GM18499 (cell line): Measurements from ENCODE around the gene TMTC2.
"Not testable (repeated sequence)": the region's sequence is repeated elsewhere in the genome, so short reads cannot be mapped to it uniquely, and the experiment has no call there.

ENCODE experiments used
- ATAC-seq: cut with Tn5 transposase; IDR thresholded peaks from one replicate; pipeline ENCODE4 v1.9.1; 2021; ENCODE audit warnings: moderate number of reproducible peaks; ENCODE audit not compliant: insufficient read depth, unreplicated experiment

Gene TMTC2

DNA sequence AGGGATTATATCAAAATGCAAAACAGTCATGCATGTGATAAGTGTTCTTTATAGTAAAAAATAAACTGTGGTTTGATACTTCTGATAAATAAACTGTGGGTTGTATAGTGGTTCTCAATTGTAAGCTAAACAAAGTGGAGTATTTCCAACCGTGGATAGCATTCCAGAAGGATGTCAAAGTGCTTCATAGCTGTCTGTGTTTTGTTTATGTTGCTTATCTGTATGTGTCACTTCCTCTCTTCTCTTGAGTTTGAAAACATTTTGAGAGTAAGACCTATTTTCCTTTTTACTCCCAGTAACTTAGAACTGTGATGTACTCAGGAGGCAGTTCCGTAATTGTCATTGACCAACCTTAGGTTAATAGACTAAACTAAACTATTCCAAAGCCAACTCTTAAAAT lies 415.8 kb downstream of the TMTC2 start:
- no peak for ATAC-seq

DNA sequence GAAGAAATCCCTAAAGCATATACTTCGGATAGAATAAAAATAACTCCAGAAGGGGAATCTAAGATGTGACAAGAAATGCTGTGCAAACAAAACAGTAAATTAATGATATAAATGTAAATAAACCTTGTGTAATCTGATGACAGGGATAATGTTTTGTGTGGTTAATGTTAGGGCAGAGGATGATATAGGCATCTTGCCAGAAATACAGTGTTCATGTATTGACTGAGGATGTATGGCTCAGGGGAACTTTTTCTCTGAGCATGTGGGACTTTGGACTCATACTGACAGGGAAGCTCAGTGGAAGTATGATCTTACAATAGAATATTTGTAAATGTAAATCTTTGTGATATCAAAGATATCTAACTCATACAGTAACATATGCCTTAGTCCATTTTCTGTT lies 420.2 kb downstream of the TMTC2 start:
- ATAC-seq: no peak

DNA sequence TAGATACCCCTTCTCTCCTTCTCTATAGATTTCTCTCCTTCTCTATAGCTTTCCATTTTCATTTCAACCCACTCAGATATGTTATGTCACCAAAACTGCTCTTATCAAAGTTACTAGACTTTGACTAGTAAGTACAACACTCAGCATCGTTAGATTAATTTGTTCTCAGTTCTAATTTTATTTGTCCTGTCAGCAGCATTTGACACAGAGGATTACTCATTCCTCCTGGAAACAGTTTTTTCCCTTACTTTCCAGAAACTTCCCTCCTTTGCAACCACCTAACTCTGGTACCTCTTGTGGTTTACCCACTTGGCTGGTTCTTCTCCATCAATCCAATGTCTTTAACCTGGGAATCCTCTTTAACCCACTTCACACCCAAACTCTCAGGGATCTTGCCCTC lies 423.7 kb downstream of the TMTC2 start:
- ATAC-seq: no peak

DNA sequence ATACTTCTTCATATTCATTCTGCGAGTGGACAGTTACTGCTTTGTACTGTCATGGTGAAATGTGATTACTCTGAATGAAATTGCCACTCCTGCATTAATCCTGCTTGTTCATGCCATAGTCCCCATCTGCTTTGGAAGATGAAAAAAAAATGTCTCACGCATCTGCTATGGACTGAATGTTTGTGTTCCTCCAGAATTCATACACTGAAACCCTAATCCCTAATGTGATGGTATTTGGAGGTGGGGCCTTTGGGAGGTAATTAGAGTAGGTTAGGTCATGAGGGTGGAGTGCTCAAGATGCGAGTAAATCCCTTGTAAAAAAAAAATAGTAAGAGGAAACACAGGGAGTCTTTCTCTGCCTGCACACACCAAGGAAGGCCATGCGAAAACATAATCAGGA lies 427.2 kb downstream of the TMTC2 start:
- no peak for ATAC-seq

DNA sequence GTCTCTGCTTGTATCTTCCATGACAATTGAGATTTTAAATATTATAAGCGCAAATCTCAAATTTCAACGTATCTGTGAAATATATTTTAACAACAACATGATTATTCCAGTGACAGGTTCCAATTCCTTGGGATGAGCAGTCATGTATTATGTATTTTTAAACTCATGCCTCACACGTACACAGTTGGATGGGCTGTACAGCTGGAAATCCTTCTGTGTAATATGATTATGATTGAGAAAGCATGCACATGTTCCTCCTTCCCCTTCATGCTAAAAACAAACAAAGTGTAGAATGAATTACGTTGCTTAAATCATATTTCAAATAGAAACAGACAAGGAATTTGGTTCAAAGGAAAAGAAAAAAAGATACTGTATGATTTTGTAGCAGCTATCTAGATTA lies 428.3 kb downstream of the TMTC2 start:
- ATAC-seq: no peak

DNA sequence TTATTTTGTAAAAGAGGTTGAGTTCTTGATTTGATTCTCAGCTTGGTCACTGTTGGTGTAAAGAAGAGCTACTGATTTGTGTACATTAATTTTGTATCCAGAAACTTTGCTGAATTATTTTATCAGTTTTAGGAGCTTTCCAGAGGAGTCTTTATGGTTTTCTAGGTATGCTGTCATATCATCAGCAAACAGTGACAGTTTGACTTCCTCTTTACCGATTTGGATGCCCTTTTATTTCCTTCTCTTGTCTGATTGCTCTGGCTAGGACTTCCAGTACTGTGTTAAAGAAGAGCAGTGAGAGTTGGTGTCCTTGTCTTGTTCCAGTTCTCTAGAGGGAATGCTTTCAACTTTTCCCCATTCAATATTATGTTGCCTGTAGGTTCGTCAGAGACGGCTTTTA lies 431.2 kb downstream of the TMTC2 start:
- ATAC-seq: not testable (repeated sequence)

DNA sequence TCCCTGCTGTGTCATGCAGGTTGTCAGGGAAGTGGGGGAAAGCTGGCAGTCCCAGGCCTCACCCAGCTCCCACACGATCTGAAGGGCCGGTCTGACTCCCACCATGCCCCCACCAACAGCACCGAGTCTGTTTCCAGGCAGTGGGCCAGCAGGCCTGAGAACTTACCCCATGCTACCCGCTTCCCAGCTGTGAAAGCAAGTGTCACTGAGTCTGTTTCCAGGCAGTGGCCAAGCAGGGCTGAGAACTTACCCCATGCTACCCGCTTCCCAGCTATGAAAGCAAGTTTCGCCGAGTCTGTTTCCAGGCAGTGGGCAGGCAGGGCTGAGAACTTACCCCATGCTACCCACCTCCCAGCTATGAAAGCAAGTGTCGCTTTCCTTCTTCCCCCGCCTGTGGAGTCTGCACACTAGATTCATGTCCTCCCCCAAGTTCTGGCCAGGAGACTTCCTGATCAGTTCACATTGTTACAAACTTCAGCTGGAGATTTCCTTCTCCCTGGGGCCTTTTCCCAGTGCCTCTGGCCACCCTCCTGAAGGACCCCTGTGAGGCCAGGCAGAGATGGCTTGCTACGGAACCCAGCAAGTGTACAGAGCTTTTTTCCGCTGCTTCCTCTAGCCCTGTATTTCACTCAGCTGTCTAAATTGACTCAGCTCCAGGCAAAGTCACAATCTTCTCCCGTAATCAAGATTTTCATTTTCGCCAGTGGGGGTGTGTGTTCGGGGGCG lies 435.4 kb downstream of the TMTC2 start:
- ATAC-seq: no peak

DNA sequence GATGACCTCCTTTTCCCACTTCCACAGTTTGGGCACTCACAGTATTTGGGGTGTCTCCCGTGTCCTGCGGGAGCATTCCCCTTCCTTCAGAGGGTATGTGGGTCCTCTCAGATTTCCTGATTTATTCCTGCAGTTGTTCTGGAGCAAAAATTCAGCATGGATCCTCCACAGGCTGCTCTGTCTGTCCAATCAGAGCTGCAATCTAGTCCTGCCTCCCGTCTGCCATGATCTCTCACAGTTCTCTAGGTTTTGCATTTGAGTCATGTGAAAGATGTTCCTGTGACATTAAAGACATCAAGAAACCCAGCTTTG lies 435.9 kb downstream of the TMTC2 start:
- no peak for ATAC-seq

DNA sequence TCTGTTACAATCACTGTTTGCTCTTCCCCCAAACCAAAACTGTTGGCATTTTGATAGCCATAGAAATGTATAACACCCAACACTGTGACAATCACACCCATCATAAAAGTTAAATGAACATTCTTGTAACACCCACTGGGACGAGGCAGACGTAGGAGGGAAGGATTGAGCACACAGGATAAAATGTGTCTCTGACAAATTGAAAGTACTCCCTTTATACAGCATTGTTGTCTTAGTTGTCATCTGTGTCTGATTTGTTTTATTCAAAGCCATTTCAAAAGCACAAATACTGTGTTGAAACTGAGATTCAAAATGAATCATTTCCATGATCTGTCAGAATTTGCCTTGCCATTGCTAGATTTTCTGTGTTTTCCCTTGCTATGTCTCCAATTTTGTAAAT lies 436.3 kb downstream of the TMTC2 start:
- ATAC-seq: no peak

DNA sequence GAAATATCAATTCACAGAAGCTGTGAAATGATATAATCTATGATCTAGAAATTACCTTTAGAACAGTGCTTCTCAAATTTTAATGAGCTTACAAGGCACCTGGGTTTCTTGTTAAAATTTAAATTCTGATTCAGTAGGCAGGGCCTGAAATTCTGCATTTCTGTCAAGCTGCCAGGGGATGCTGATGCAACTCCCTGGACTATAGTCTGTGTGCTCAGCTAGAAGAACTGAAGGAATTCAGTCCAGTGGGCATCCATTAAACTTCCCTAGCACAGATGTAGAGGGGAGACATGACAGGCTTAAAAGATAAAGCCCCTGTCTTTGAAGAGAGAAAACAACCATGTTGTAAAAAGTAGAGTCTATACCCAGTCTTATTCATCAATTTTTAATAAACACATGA lies 441.8 kb downstream of the TMTC2 start:
- no peak for ATAC-seq

DNA sequence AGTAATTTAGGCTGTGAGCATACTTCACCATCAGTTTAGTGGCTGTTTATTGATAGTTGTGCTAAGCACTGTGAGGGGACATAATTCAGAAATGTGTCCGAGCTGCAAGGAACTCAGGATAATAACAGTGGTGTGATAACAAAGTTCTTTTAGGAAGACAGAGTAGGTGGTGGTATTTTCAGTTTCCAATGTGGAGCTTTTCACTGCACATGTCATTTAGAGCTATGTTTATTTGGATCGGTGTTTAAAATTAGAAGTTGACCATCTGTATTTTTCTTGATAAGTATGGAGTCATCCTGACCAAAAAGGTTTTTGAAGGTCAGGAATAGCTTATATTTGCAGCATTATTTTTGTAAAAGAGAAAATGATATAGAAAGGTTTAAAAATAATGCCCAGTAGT lies 443.5 kb downstream of the TMTC2 start:
- no peak for ATAC-seq

DNA sequence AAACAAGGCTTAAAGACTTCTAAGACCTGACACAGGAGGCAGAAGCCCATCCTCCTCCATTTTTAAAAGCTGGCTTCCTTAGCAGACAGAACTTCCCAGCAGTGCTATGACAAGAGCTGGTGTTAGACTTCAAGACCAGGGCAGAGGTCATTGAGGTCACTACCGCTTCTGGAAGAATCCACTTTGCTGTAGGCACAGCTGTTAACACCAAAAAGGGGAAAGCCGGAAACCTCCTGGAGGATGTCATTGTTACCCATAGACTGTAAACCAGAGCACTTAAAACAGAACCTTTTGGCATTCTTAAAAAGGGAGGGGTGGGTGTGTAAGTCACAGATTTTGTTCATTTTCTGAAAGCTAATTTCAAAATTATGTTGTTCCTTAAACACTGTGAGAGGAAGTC lies 445.7 kb downstream of the TMTC2 start:
- ATAC-seq: no peak

DNA sequence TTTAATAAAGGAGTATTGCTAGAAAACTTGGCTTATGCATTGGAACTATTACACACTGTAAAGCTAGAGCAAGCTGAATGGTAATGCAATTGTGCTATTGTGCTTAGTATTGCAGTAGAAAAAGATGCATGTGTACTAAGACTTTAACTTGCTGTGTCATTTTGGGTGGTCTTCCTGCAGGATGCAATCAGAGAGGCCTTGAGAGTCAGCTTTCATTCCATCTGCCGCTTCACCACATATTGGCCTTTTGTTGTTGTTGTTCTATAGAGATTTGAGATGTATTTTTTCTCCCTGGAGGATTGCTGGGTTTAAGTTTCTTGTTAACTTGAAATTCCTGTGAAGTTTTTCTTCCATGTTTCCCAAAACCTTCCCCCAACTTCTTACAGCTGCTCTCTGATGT lies 449.7 kb downstream of the TMTC2 start:
- ATAC-seq: no peak

DNA sequence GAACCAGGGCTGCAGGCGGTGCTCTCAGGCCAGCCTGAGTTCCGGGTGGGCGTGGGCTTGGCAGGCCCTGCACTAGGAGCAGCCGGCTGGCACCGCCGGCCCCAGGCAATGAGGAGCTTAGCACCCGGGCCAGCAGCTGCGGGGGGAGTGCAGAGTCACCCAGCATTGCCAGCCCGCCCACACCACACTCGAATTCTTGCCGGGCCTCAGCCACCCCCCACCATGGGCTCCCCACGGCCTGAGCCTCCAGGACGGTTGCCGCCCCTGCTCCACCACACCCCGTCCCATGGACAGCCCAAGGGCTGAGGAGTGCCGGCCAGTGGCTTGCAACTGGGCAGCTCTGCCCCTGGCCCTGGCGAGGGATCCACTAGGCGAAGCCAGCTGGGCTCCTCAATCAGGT lies 453.4 kb downstream of the TMTC2 start:
- ATAC-seq: no peak

DNA sequence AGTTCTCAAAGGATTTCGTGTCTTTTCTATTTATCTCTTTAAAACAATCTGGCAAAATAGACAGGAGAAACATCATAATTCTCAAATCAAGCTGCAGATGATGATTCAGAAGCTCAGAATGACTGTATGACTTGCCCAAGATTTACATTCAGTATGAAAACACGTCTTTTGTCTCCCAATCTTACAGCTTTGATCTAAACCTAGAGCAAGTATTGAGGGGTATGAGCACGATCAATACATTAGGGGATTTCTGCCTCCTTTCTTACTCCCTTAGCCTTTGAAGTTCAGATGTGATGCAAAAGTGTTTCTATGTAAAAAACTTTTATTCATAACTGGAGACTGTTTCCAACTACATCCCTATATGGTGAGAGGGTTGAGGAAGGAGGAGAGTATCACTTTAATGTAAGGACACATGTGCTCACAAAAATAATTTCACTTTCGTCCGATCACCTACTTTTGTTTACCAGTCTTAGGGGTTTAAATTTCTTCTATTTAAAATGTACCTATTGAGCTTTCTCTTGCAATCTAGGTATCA lies 454.8 kb downstream of the TMTC2 start:
- ATAC-seq: no peak

DNA sequence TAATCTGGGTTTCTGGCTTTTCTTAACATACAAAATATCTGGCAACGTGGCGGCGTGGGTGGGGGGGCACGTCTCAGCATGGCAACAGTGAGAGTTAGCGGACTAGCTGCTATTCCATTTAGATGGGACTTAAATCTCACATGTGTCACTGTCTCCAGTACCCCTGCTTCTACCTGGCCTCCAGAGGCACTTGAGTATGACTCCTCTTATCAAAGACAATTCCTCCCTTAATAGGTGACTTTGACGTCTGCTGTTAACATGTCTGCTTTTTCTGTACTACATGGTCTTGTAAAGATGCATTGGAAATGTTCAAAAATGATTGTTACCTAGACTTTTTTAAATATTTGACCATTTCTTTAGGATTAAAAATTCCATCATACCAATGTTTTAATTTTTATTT lies 456.2 kb downstream of the TMTC2 start:
- ATAC-seq: no peak

DNA sequence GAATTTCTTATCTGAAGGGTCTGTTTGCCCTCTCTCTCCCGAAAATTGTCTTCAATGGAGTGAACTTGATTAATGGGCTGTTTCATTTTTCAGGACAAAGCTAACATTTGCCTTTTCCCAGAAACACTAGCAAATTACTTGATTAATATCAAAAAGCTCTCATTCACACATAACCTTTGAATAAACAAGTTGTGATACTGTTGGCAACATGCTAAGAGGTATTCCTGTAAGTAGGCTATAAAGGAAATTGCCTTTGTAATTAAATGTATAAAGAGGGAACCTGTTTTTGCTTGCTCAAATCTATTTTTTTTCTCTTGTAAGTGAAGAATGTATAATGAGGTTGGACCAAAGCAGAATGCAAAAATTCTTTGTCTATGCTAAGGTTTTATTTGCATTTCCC lies 457.2 kb downstream of the TMTC2 start:
- ATAC-seq: no peak

DNA sequence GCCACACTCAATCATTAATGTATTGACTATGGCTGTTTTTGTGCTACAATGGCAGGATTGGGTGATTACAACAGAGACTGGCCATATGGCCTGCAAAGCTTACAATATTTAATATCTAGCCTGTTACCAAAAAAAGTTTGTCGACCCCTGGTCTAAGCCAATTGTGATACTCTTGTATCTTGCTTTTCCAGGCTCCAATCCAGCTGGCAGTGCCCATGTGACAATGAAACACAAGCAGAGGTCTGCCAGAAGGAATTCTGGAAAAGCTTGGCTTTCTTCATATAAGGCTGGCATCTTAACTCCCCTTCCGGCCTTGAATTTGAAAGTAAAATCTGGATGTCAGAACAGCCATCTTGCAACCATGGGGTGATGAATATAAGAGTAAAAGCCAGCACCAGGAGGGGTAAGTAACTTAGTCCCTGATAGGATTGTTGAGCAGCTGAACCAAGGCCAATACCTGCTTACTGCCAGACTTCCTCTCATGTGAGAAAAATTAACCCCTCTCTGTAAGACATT lies 458.7 kb downstream of the TMTC2 start:
- no peak for ATAC-seq

DNA sequence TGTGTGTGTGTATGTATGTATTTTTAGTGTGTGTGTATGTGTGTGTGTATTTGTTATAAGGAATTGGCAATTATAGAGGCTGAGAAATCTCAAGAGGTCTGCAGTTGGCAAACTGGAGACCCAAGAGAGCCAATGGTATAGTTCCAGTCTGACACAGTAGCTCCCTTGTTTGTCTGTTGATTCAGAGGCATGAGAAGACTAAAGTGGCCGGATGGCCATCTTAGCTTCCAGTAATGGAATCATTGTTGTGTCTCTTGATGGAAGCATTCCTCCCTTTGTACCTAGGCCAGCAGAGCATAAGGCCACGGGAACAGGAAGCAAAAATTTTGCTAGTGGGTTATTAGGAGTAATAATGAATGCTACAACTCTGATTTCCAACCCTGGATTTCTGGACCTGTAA lies 460.6 kb downstream of the TMTC2 start:
- no peak for ATAC-seq

DNA sequence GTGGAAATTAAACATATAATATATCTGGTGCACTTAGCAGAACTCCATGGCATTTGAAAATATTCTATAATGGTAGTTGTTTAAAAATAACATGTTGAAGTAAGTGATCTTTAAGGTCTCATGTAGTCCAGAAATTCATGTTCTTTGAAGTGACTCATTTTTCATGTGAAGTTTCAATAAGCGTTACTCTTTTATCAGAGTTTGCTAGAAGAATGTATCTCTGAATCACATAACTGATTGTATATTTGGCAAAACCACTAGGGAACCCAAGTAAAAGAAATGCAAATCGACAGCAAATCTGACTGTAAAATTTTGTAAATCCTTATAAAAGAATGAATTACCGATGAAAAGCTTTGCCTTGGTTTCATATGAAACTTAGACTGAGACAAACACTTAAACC lies 463.3 kb downstream of the TMTC2 start:
- no peak for ATAC-seq

DNA sequence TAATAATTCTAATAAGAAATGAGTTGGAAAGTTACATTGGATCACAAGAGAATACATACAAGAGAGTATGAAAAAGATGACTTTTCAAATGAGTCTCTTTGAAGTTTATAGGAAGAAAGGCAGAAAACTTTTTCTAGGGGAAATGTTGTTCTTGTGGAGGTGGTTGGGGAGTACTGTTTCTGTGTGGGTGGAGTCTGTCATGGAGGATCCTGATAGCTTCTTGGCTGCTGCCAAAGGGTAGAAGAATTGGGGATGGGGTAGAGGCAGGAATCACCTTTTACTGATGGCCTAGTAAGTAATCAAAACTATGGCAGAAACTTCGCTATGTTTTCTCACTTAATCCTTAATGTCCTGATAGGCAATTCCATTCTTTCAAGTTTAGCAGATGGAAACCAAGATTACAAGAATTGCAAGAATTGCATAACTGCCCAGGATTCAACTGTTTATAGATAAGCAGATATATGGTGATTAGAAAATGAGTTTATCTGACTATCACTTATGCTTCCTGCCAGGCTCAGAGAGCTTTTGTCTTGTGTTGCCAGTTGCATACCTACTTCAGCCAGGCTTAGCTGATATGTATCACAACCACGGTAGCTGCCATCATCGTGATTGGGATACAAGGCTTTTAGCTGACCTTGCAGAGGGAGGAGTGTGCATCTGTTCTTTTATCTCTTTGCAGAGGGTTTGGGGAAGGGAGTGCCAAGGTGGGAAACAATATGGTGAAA lies 463.9 kb downstream of the TMTC2 start:
- no peak for ATAC-seq

DNA sequence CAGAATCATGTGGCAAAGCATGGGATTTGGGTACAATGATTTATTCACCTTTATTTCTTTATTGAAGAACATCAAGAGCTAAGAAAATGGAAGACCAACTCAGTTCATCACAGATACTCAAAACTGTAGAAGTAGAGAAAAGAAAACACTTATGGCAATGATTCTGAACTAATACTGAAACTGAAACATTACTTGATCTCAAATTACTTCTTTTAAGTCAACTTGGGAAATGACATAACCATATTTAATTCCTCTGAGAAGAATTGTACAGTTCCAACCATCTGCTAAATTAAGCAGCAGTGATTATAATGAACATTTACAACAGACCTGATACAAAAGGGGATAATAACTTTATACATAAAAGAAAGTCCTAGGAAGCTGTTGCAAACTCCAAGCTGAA lies 466.5 kb downstream of the TMTC2 start:
- no peak for ATAC-seq
